ENCODE measurements around the gene HSPA4L. TPM values are rescaled to one million over a fixed set of nuclear protein-coding genes. Genes with fewer than 3 reads are reported as not detected.

HSPA4L gene
- total and polyA plus RNA-seq, 2 of the 4 experiments (the other 2 are of a cell fraction), result 0.84 to 2.3 TPM

GRCh38 chr4:127759893-127760292 is 22.2 kb upstream of the HSPA4L start:
- H3K56ac ChIP-seq (ENCODE audit: extremely low read depth, insufficient read depth, low read length), result no peak overlapping the region
- dilution Hi-C loops (cut with HindIII; ENCODE audit: low sequenced_read_pairs, unreplicated experiment), result no loop called here

More at GRCh38 chr4:127759893-127760292, 22.2 kb upstream of the HSPA4L start:
- no peaks in the 10 kb centered on the region for H3K79me1 ChIP-seq (ENCODE audit: low read depth in 1 of 2, low read length in 2 of 2)
- intact Hi-C loops (cut with micrococcal nuclease) (no loop called here), in situ Hi-C loops (cut with MboI; ENCODE audit: low sequenced_read_pairs) (no loop called here)
- H3K9me3 ChIP-seq (ENCODE audit: control insufficient read depth, insufficient read depth, low read length), result no peaks in the 10 kb centered on the region
- ChIA-PET CTCF (no interaction called here), POLR2A (ENCODE audit: unreplicated experiment) (no interaction called here)
- H2AK9ac ChIP-seq (replicated peaks; ENCODE audit: low read depth, low read length, poor library complexity), result no peak overlapping the region
- no TSS peak for BruUV-seq (replicated peaks)
- no peak overlapping the region for H3K27ac ChIP-seq (ENCODE audit: insufficient read depth, low read length)
- no peak overlapping the region for H2AK5ac ChIP-seq (ENCODE audit: low read depth, low read length)
- no peaks in the 10 kb centered on the region for H3K27me3 ChIP-seq (ENCODE audit: control insufficient read depth, insufficient read depth, low read length)
- H3K4me3 ChIP-seq (ENCODE audit: insufficient read depth, low read depth, low read length), result no peak overlapping the region
- no peak overlapping the region for H3K23ac ChIP-seq (ENCODE audit: low read depth, low read length)
- no peak overlapping the region for H4K5ac ChIP-seq (ENCODE audit: low read depth, low read length)
- no peaks in the 10 kb centered on the region for H3K4me1 ChIP-seq (ENCODE audit: control insufficient read depth, insufficient read depth, low read length)
- no peaks in the 10 kb centered on the region for H3K9me1 ChIP-seq (ENCODE audit: insufficient read depth, low read length)
- WGBS, 2 experiments (ENCODE audit: extremely low coverage in 2 of 2, insufficient read length in 1 of 2), result no CpG with 5 or more reads among the region's 3 CpGs
- no peak overlapping the region for H3K18ac ChIP-seq (ENCODE audit: low read depth, low read length)
- H4K20me1 ChIP-seq (ENCODE audit: insufficient read depth, low read length), result no peaks in the 10 kb centered on the region
- H2BK20ac ChIP-seq (ENCODE audit: low read depth, low read length), result no peak overlapping the region
- no peaks in the 10 kb centered on the region for H3K36me3 ChIP-seq (ENCODE audit: control insufficient read depth, insufficient read depth, low read length)
- H3K4me2 ChIP-seq (ENCODE audit: low read depth, low read length), result no peak overlapping the region
- H3K9ac ChIP-seq (ENCODE audit: low read depth, low read length), result no peak overlapping the region
- no peak overlapping the region for H2BK5ac ChIP-seq (ENCODE audit: low read depth, low read length, poor library complexity, severe bottlenecking)
- no peak for ATAC-seq (ENCODE audit: low read depth)
- DNase-seq, result peak; percentile 4
- H3K14ac ChIP-seq (replicated peaks; ENCODE audit: low read depth, low read length), result no peak overlapping the region
- no peak overlapping the region for H3K4ac ChIP-seq (ENCODE audit: low read depth, low read length)
- TF ChIP-seq USF2 (IDR thresholded peaks at IDR 0.05; ENCODE audit: low read depth, low read length) (peak; percentile 13; the same call in 1 of the 2 replicates), ELK1 (IDR thresholded peaks at IDR 0.05; ENCODE audit: borderline replicate concordance, low read depth, low read length) (no peak)
- H2BK120ac ChIP-seq (ENCODE audit: low read depth, low read length), result no peak overlapping the region
- no peak overlapping the region for H4K8ac ChIP-seq (ENCODE audit: low read depth in 2 of 2, low read length in 2 of 2)
- H2BK15ac ChIP-seq (ENCODE audit: low read depth, low read length), result no peak overlapping the region
- H2AFZ ChIP-seq (replicated peaks; ENCODE audit: low read length, poor library complexity), result no peak overlapping the region
- H4K91ac ChIP-seq (ENCODE audit: insufficient read depth, low read depth, low read length), result no peak overlapping the region
